PFSK-1 (cell line): ENCODE data around the gene ACAD9.

ENCODE experiments used
- FOXP2 ChIP-seq: optimal IDR thresholded peaks from 2 replicates; pipeline ENCODE3; 2011; ENCODE audit warnings: borderline replicate concordance, control low read depth, inconsistent platforms; ENCODE audit not compliant: insufficient read depth; ENCODE audit errors: extremely low read length, extremely low read depth
- POLR2AphosphoS5 ChIP-seq: IDR thresholded peaks from 2 replicates; pipeline ENCODE4 v1.6.1; 2012; ENCODE audit warnings: low read depth, mild to moderate bottlenecking, control low read depth, low read length, moderate library complexity
- REST ChIP-seq, 2 experiments: IDR thresholded peaks; 2 replicates each; pipeline versions ENCODE4 v1.6.1 to v1.8.0; 2011 to 2012; ENCODE audit warnings: low read depth in 2 of 2, low read length in 2 of 2, control low read depth in 1 of 2, inconsistent platforms in 1 of 2, mild to moderate bottlenecking in 1 of 2, moderate library complexity in 1 of 2; ENCODE audit not compliant: insufficient read depth in 1 of 2
- SIN3A ChIP-seq: IDR thresholded peaks from 2 replicates; pipeline ENCODE4 v1.6.1; 2012; ENCODE audit warnings: mild to moderate bottlenecking, low read length, moderate library complexity, borderline replicate concordance; ENCODE audit not compliant: insufficient read depth
- TAF1 ChIP-seq: IDR thresholded peaks from 2 replicates; pipeline ENCODE4 v1.6.1; 2012; ENCODE audit warnings: low read length, control low read depth, borderline replicate concordance; ENCODE audit not compliant: insufficient read depth

The ACAD9 gene

GRCh38 chr3:128922804-128923459 is 43.5 kb downstream of the ACAD9 start:
- TF ChIP-seq FOXP2, result no peak

GRCh38 chr3:128923576-128923975 is 44.2 kb downstream of the ACAD9 start:
- TF ChIP-seq POLR2AphosphoS5 (no peak), SIN3A (no peak), TAF1 (no peak), FOXP2 (no peak), REST (IDR thresholded peaks at IDR 0.05; ENCODE audit: insufficient read depth in 1 of 2, low read depth in 2 of 2, low read length in 2 of 2) (no peak)

- TF ChIP-seq FOXP2 (no peak), REST (IDR thresholded peaks at IDR 0.05; ENCODE audit: insufficient read depth in 1 of 2, low read depth in 2 of 2, low read length in 2 of 2) (no peak), SIN3A (no peak), POLR2AphosphoS5 (no peak), TAF1 (no peak)
Measured at GRCh38 chr3:128929364-128929763, 49.9 kb downstream of the ACAD9 start.

GRCh38 chr3:128931046-128931445 is 51.6 kb downstream of the ACAD9 start:
- TF ChIP-seq REST (IDR thresholded peaks at IDR 0.05; ENCODE audit: insufficient read depth in 1 of 2, low read depth in 2 of 2, low read length in 2 of 2) (no peak), POLR2AphosphoS5 (no peak), SIN3A (no peak), TAF1 (no peak), FOXP2 (no peak)

GRCh38 chr3:128932516-128933212 is 53.2 kb downstream of the ACAD9 start:
- no peak for TF ChIP-seq POLR2AphosphoS5
- TF ChIP-seq REST (IDR thresholded peaks at IDR 0.05; ENCODE audit: insufficient read depth in 1 of 2, low read depth in 2 of 2, low read length in 2 of 2), result no peak
- no peak for TF ChIP-seq TAF1
- no peak for TF ChIP-seq FOXP2
- TF ChIP-seq SIN3A, result no peak
